T-cell (primary cell): Measurements from ENCODE around the gene EPB41L1. TPM values are rescaled to one million over a fixed set of nuclear protein-coding genes. Genes with fewer than 3 reads are reported as not detected.

Experiments used
- ATAC-seq, 4 experiments: fragments of 200-7000 bp in 3 of 4; fragments of 150-1000 bp in 1 of 4; cut with Tn5 transposase; replicated peaks in 1 of 4; 1 replicate in 3 of 4; 2 replicates in 1 of 4; pipeline ENCODE4 v1.10.0; 2021; ENCODE audit warnings: moderate library complexity in 3 of 4, mild to moderate bottlenecking in 2 of 4, moderate number of reproducible peaks in 1 of 4
- CTCF ChIA-PET, 2 donors: fragments of 300-600 bp; sonication (Branson Sonifier 250); formaldehyde crosslinking; loops; one replicate each; lab custom pipeline; 2022; ENCODE audit warnings: antibody characterized with exemption in 2 of 2; lab: Charles Lee
- POLR2A ChIA-PET, 2 donors: fragments of 300-600 bp; sonication (Branson Sonifier 250); formaldehyde crosslinking; loops; one replicate each; lab custom pipeline; 2022; ENCODE audit warnings: antibody characterized with exemption in 2 of 2; lab: Charles Lee
- DNase-seq, 35 experiments: peaks; one replicate each; pipeline versions ENCODE4 v3.0.0 to v3.0.0-alpha.2; 2013 to 2023
- H3K27ac ChIP-seq: one replicate; pipeline ENCODE4 v1.5.1; 2013; ENCODE audit warnings: low read length
- H3K27me3 ChIP-seq, 2 experiments: replicated peaks in 1 of 2; 1 replicate in 1 of 2; 2 replicates in 1 of 2; pipeline versions ENCODE4 v1.6.1 to v1.7.0; 2013; ENCODE audit warnings: low read length in 1 of 2, mixed read lengths in 1 of 2; ENCODE audit not compliant: control insufficient read depth in 2 of 2, insufficient read depth in 2 of 2; ENCODE audit errors: extremely low read depth in 1 of 2
- H3K36me3 ChIP-seq, 2 donors: 1 replicate in 1 of 2; 2 replicates in 1 of 2; pipeline versions ENCODE4 v1.6.1 to v1.7.0; 2013; ENCODE audit warnings: low read length in 1 of 2; ENCODE audit not compliant: control insufficient read depth in 2 of 2, insufficient read depth in 1 of 2; ENCODE audit errors: extremely low read depth in 1 of 2
- H3K4me1 ChIP-seq, 2 experiments: 1 replicate in 1 of 2; 2 replicates in 1 of 2; pipeline versions ENCODE4 v1.6.1 to v1.7.0; 2013; ENCODE audit warnings: low read length in 2 of 2, mixed read lengths in 1 of 2; ENCODE audit not compliant: insufficient read depth in 2 of 2, control insufficient read depth in 1 of 2; ENCODE audit errors: extremely low read depth in 1 of 2
- H3K4me3 ChIP-seq, 2 donors: 1 replicate in 1 of 2; 2 replicates in 1 of 2; pipeline versions ENCODE4 v1.5.1 to v1.7.0; 2013; ENCODE audit warnings: mild to moderate bottlenecking in 2 of 2, low read length in 1 of 2, moderate library complexity in 1 of 2; ENCODE audit not compliant: control insufficient read depth in 1 of 2; ENCODE audit errors: extremely low read depth in 1 of 2
- H3K9me3 ChIP-seq: 2 replicates; pipeline ENCODE4 v1.7.0; 2013
- H3K27ac Mint-ChIP-seq, 2 donors: one replicate each; pipeline ENCODE4 v1.8.0; 2020 to 2021; ENCODE audit warnings: mild to moderate bottlenecking in 2 of 2, mixed read lengths in 2 of 2
- H3K27me3 Mint-ChIP-seq, 2 donors: one replicate each; pipeline ENCODE4 v1.8.0; 2021 to 2022; ENCODE audit warnings: mixed read lengths in 2 of 2
- H3K36me3 Mint-ChIP-seq: one replicate; pipeline ENCODE4 v1.8.0; 2021; ENCODE audit warnings: mixed read lengths
- H3K4me1 Mint-ChIP-seq, 3 donors: one replicate each; pipeline ENCODE4 v1.8.0; 2020 to 2022; ENCODE audit warnings: mixed read lengths in 3 of 3, mild to moderate bottlenecking in 1 of 3
- H3K4me3 Mint-ChIP-seq, 3 donors: one replicate each; pipeline ENCODE4 v1.8.0; 2020 to 2022; ENCODE audit warnings: mild to moderate bottlenecking in 3 of 3, mixed read lengths in 3 of 3, moderate library complexity in 3 of 3
- H3K9me3 Mint-ChIP-seq, 3 donors: one replicate each; pipeline ENCODE4 v1.8.0; 2020 to 2022; ENCODE audit warnings: mixed read lengths in 3 of 3
- WGBS: methylation state at CpG from one replicate; pipeline ENCODE4 v1.1.5; 2013; ENCODE audit warnings: missing lambda C conversion rate; ENCODE audit not compliant: insufficient coverage; 5-methylcytosine and 5-hydroxymethylcytosine counted together
- total RNA-seq, 35 experiments: library from RNA in 6 of 35; stranded (reverse) in 6 of 35; fragments of 120-200 nt in 1 of 35; gene quantifications; one replicate each; pipeline versions ENCODE4 v1.2.1 to v1.2.4 and lab custom pipeline; 2013 to 2026

Gene EPB41L1
- total RNA-seq, 5 donors from 2014 or later (not counting 1 experiment from before 2014, with no cell fraction given): 0.19 to 2.0 (median 0.82) TPM

DNA sequence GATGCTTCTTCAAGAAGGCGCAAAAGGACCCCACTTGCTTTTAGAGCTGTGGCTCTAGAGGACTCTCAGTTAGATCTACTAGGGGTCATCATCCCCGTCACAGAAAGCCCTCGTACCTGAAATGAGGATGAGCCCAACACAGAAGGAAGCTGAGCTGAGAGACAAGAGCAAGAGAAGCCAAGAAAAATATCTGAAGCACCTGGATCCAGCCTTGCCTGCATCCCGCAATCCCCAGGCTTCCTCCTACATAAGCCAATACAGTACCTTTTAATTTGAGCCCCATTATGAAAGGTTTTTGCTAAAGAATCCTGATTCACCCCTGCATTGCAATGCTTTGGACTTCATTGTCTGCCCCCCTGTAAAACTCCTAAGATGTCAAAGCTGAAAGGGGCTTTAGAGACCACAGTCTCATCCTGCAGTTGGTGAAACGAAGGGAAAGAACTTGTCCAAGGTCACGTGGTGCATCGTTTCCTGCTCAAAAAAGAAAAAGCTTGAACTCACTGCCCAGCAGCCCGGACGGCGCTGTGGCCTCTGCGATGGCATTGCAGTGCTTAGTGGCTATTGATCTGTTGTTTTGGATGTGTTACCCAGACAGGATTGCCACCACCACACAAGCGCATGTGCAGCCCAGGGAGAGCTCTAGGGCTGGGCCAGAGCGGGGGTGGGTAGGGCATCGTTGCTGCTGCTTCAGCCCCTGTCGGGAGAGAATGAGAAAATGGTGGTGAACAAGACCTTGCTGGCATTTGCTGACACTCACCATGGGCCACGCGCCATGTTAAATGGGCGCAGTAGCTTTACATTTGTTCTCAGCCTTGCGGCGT is 110.1 kb downstream of the EPB41L1 start:
- ATAC-seq (no peak), DNase-seq (no peak)
- no peaks in the 10 kb centered on the region for H3K36me3 Mint-ChIP-seq
- H3K4me1 ChIP-seq: no peaks in the 10 kb centered on the region
- 92% methylated on average over 20 of the region's 20 CpGs for WGBS
- H3K27ac Mint-ChIP-seq: no peak overlapping the region
- CTCF ChIA-PET: no interaction called here
- H3K9me3 Mint-ChIP-seq: no peaks in the 10 kb centered on the region
- POLR2A ChIA-PET: interaction anchor here in 1 of 2 donors (0.7 kb wide), 1 partner anchor 18 kb away, joined by 3 read pairs; no protein-coding TSS in a partner anchor
- H3K4me3 Mint-ChIP-seq: no peak overlapping the region
- no peaks in the 10 kb centered on the region for H3K27me3 Mint-ChIP-seq
- H3K4me1 Mint-ChIP-seq: no peaks in the 10 kb centered on the region
- H3K36me3 ChIP-seq: no peaks in the 10 kb centered on the region
- H3K27ac ChIP-seq: no peak overlapping the region
- H3K27me3 ChIP-seq: peaks cover 0 to 13% of the 10 kb centered on the region in 2 experiments
- H3K4me3 ChIP-seq: no peak overlapping the region
- H3K9me3 ChIP-seq: no peaks in the 10 kb centered on the region

DNA sequence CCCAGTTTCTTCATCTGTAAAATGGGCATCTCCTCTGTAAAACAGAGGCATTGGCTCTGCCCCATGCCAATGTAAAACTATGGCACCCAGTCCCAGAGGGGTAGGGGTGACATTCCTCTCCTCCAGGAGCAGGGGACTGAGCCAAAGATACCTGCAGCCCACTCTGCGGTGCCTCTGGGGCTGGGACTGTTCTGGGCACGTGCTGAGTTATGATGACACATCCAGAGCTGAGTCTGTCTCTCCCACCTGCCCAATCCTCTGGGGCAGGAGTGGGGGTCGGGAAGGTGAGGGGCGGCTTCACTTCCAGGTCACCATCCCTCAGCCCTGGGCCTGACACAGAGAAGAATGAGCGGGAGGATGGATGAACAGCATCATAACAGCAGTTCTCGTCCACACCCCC is 111.6 kb downstream of the EPB41L1 start:
- H3K27ac Mint-ChIP-seq: no peak overlapping the region
- no peak overlapping the region for H3K4me3 Mint-ChIP-seq
- no peaks in the 10 kb centered on the region for H3K4me1 Mint-ChIP-seq
- no peak for ATAC-seq
- H3K36me3 Mint-ChIP-seq: no peaks in the 10 kb centered on the region
- no peak for DNase-seq
- WGBS: 94% methylated on average over 4 of the region's 6 CpGs
- H3K27me3 ChIP-seq: peaks cover 0 to 13% of the 10 kb centered on the region in 2 experiments
- H3K36me3 ChIP-seq: no peaks in the 10 kb centered on the region
- H3K9me3 ChIP-seq: no peaks in the 10 kb centered on the region
- ChIA-PET CTCF (interaction anchor here in 1 of 2 donors (0.6 kb wide), 1 partner anchor 50 kb away, joined by 7 read pairs; no protein-coding TSS in a partner anchor), POLR2A (no interaction called here)
- H3K4me3 ChIP-seq: no peak overlapping the region
- H3K27ac ChIP-seq: no peak overlapping the region
- H3K27me3 Mint-ChIP-seq: no peaks in the 10 kb centered on the region
- no peaks in the 10 kb centered on the region for H3K4me1 ChIP-seq
- H3K9me3 Mint-ChIP-seq: no peaks in the 10 kb centered on the region

DNA sequence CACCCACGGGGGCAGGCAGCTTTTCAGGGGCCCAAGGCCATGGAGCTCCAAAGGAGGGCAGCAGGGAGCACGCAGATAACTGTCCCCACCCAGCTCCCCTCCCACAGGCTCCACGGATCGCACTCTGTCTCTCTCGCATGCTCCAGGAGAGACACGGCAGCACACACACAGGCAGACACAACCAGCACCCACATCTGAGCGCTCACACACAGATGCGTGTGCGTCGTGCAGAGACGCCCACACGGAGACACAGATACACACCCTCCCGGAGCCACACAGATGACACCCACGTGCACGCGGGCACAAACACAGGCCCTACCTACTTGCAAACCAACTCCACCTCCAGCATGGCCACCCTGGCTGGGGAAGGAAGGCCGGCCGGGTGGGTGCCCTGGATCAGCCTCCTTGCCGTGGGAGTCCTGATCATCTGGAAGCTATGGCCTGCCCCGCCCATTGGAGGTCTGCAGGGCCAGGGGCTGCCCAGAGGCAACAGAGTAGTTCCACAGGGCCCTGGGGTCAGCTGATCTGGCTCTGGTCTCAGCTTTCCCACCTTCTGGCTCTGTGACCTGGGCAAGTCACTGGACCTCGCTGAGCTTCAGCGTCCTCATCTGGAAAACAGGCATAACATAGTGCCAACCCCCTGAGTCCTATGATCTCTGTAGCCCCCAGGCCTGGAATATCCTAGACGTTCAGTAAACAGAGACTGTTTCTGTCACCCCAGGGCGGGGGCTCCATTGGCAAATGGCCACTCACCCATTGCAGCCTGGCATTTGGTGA is 113.3 kb downstream of the EPB41L1 start:
- Mint-ChIP-seq H3K36me3 (no peaks in the 10 kb centered on the region), H3K4me1 (no peaks in the 10 kb centered on the region), H3K9me3 (no peaks in the 10 kb centered on the region), H3K27ac (no peak overlapping the region), H3K27me3 (peaks cover 0 to 3% of the 10 kb centered on the region in 2 donors), H3K4me3 (no peak overlapping the region)
- ATAC-seq (no peak), DNase-seq (no peak)
- 77% methylated on average over 20 of the region's 24 CpGs for WGBS
- H3K4me1 ChIP-seq: no peaks in the 10 kb centered on the region
- H3K36me3 ChIP-seq: no peaks in the 10 kb centered on the region
- H3K27me3 ChIP-seq: peaks cover 0 to 24% of the 10 kb centered on the region in 2 experiments
- POLR2A ChIA-PET: no interaction called here
- CTCF ChIA-PET: no interaction called here
- H3K9me3 ChIP-seq: no peaks in the 10 kb centered on the region
- no peak overlapping the region for H3K27ac ChIP-seq
- no peak overlapping the region for H3K4me3 ChIP-seq

DNA sequence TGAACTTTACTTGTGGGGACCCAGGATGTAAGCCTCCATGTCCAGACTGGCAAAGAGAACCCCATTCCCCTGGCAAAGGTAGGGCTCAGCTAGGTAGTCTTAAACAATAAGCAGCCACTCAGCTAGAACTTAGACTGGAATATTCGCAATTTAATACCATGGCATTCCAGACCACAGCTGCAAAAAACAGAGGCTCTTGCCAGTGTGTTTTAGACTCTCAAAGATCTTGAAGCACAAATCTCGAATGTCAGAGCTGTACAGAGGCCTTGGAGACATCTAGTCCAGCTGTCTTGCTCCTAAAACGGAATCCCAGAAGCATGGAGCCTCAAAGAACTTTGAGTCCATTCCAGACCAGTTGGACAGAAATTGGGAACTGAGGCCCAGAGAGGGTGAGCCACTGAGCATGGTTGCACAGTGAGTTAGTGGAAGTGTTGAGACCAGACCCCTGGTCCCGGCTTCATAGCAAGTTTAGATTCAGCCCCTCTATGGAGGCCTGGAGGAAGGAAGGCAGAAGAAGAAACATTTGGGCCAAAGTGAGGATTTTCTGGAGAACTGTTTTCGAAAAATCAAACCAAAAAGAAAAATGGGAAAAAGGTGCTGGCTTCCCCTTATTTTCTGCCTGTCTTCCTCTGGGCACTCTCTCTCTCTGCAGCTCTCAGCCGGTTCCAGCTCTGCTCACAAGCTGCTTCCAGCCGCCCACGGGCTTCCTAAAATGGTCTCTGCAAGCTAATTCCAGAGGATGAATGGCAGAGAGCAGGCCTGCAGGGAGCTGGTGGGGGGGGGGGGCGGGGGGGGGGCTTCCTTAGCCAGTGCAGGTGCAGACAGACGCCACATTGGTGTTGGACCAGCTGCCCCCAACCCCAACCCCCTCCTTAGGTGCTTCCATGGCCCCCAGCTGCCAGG is 114.2 kb downstream of the EPB41L1 start:
- Mint-ChIP-seq H3K36me3 (no peaks in the 10 kb centered on the region), H3K4me1 (no peaks in the 10 kb centered on the region), H3K4me3 (no peak overlapping the region), H3K27me3 (peaks cover 0 to 4% of the 10 kb centered on the region in 2 donors), H3K27ac (no peak overlapping the region), H3K9me3 (no peaks in the 10 kb centered on the region)
- WGBS: 81% methylated on average over 4 of the region's 10 CpGs
- CTCF ChIA-PET: no interaction called here
- peaks cover 0 to 32% of the 10 kb centered on the region in 2 experiments for H3K27me3 ChIP-seq
- no peaks in the 10 kb centered on the region for H3K36me3 ChIP-seq
- POLR2A ChIA-PET: no interaction called here
- no peak for ATAC-seq
- DNase-seq: no peak
- H3K27ac ChIP-seq: no peak overlapping the region
- H3K4me3 ChIP-seq: no peak overlapping the region
- no peaks in the 10 kb centered on the region for H3K9me3 ChIP-seq
- no peaks in the 10 kb centered on the region for H3K4me1 ChIP-seq

DNA sequence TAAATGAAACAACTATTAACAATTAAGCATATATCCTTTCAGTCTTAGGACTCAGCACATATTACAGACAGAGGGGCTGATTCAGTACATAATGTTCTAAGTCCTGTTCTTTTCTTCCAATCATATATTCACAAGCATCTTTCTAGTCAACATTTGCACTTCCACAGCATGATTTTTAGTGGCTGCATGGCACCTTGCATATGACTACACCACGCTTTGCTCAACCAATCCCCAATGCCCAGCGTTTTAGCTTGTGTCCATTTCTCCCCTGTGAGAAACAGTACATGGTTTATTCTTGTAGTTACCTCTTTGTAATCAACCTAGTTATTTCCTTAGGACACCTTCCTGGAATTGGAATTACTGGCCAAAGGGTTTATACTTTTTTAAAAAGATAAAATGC is 115.0 kb downstream of the EPB41L1 start:
- CTCF ChIA-PET: no interaction called here
- Histone ChIP-seq H3K27ac (no peak overlapping the region), H3K36me3 (no peaks in the 10 kb centered on the region), H3K4me3 (no peak overlapping the region), H3K9me3 (no peaks in the 10 kb centered on the region), H3K27me3 (peaks cover 0 to 40% of the 10 kb centered on the region in 2 experiments), H3K4me1 (no peaks in the 10 kb centered on the region)
- Mint-ChIP-seq H3K9me3 (no peaks in the 10 kb centered on the region), H3K4me1 (no peaks in the 10 kb centered on the region), H3K27ac (no peak overlapping the region), H3K27me3 (peaks cover 0 to 10% of the 10 kb centered on the region in 2 donors), H3K36me3 (no peaks in the 10 kb centered on the region), H3K4me3 (no peak overlapping the region)
- DNase-seq: no peak
- ATAC-seq: no peak
- POLR2A ChIA-PET: no interaction called here
- no CpG with 5 or more reads among the region's 2 CpGs for WGBS
